A549 treated with CpdA at 1 μM for 4 hours (cell line): ENCODE results near the gene REEP6. TPM values are rescaled to one million over a fixed set of nuclear protein-coding genes. Genes with fewer than 3 reads are reported as not detected.

Experiments used
- total RNA-seq: library from RNA; stranded (reverse); fragments of 200-300 nt; extraction: Qiagen RNA extraction; gene quantifications from 5 replicates; pipeline ENCODE4 v1.2.3, GENCODE V29; 2022; ENCODE audit warnings: low read depth

The REEP6 gene
- 3.0 to 5.5 TPM (median 5.3 TPM) in 5 replicates for total RNA-seq

GRCh38 chr19:1491114-1491848 is at the start of gene REEP6:
REEP6 (plus strand) TSS chr19:1491181; CDS start chr19:1491270, 89 bp downstream.

GRCh38 chr19:1449467-1450442 is 41.2 kb upstream of the REEP6 start, which contains the start of gene APC2:
APC2 (plus strand) TSS chr19:1450121; CDS start chr19:1453002, 2,881 bp downstream.

GRCh38 chr19:1478934-1479707 is 11.9 kb upstream of the REEP6 start, which contains the start of gene C19orf25:
C19orf25 (minus strand) TSS chr19:1479215; CDS start chr19:1478903, 312 bp downstream.

GRCh38 chr19:1490311-1491113 is 469 bp upstream of the REEP6 start, which contains the start of gene PCSK4:
PCSK4 (minus strand) TSS chr19:1490350; CDS start chr19:1490346, 4 bp downstream.

GRCh38 chr19:1512671-1513498 is 21.9 kb downstream of the REEP6 start, which contains the start of gene ADAMTSL5:
ADAMTSL5 (minus strand) TSS chr19:1513019; CDS start chr19:1510943, 2,076 bp downstream.

GRCh38 chr19:1523412-1524286 is 32.7 kb downstream of the REEP6 start, which contains the start of gene PLK5:
PLK5 (plus strand) TSS chr19:1524077; CDS start chr19:1526997, 2,920 bp downstream.

Other genes with a start within 250 kb of the REEP6 start
- 82.0 to 171 TPM (median 161 TPM) in 5 replicates for gene ATP5F1D, start 249.4 kb upstream of the REEP6 start, total RNA-seq
- gene MIDN, start 242.6 kb upstream of the REEP6 start, total RNA-seq, result 40.2 to 50.8 TPM (median 42.4 TPM) in 5 replicates
- gene CIRBP, start 221.8 kb upstream of the REEP6 start, total RNA-seq, result 84.4 to 193 TPM (median 96.4 TPM) in 5 replicates
- 46.2 to 97.9 TPM (median 81.9 TPM) in 5 replicates for gene FAM174C, start 215.7 kb upstream of the REEP6 start, total RNA-seq
- gene EFNA2, start 205.3 kb upstream of the REEP6 start, total RNA-seq, result 0.98 to 2.3 TPM (median 1.7 TPM) in 5 replicates
- 69.3 to 82.1 TPM (median 71.5 TPM) in 5 replicates for gene NDUFS7, start 107.3 kb upstream of the REEP6 start, total RNA-seq
- 22.6 to 42.2 TPM (median 39.2 TPM) in 5 replicates for gene GAMT, start 89.6 kb upstream of the REEP6 start, total RNA-seq
- gene DAZAP1, start 83.6 kb upstream of the REEP6 start, total RNA-seq, result 80.7 to 112 TPM (median 102 TPM) in 5 replicates
- gene RPS15, start 52.8 kb upstream of the REEP6 start, total RNA-seq, result 1,399 to 2,023 TPM (median 1,902 TPM) in 5 replicates
- 1.3 to 2.0 TPM (median 1.7 TPM) in 5 replicates for gene APC2, start 41.1 kb upstream of the REEP6 start, total RNA-seq
- 9.6 to 21.2 TPM (median 17.2 TPM) in 5 replicates for gene C19orf25, start 12.0 kb upstream of the REEP6 start, total RNA-seq
- gene PCSK4, start 831 bp upstream of the REEP6 start, total RNA-seq, result 0.62 to 1.0 TPM (median 0.86 TPM) in 5 replicates
- gene ADAMTSL5, start 21.8 kb downstream of the REEP6 start, total RNA-seq, result 2.0 to 3.9 TPM (median 3.2 TPM) in 5 replicates
- not detected in 5 replicates for gene PLK5, start 32.9 kb downstream of the REEP6 start, total RNA-seq
- 5.7 to 11.9 TPM (median 11.0 TPM) in 5 replicates for gene MEX3D, start 77.1 kb downstream of the REEP6 start, total RNA-seq
- 31.7 to 54.9 TPM (median 53.6 TPM) in 5 replicates for gene MBD3, start 101.7 kb downstream of the REEP6 start, total RNA-seq
- 99.8 to 204 TPM (median 173 TPM) in 5 replicates for gene UQCR11, start 114.3 kb downstream of the REEP6 start, total RNA-seq
- gene TCF3, start 161.4 kb downstream of the REEP6 start, total RNA-seq, result 50.5 to 72.2 TPM (median 68.7 TPM) in 5 replicates